RKO (cell line): ENCODE results near the gene SYNGR1.

Source experiments
- DNase-seq: peaks from one replicate; pipeline ENCODE4 v3.0.0-alpha.2; 2016; ENCODE audit warnings: low spot score

SYNGR1 gene

GRCh38 chr22:39431216-39431801 is 81.5 kb downstream of the SYNGR1 start:
- no peak for DNase-seq

- no peak for DNase-seq
Observed at GRCh38 chr22:39431821-39432251, 82.0 kb downstream of the SYNGR1 start.

GRCh38 chr22:39432361-39432811 is 82.6 kb downstream of the SYNGR1 start:
- no peak for DNase-seq

- DNase-seq, result no peak
Observed at GRCh38 chr22:39433476-39434242, 83.9 kb downstream of the SYNGR1 start.

- DNase-seq, result no peak
Observed at GRCh38 chr22:39434243-39434653, 84.5 kb downstream of the SYNGR1 start.

- no peak for DNase-seq
Observed at GRCh38 chr22:39434721-39435120, 84.9 kb downstream of the SYNGR1 start.
